ENCODE data around the gene ASCL3. TPM values are rescaled to one million over a fixed set of nuclear protein-coding genes. Genes with fewer than 3 reads are reported as not detected.

ASCL3 gene
- total RNA-seq, 1 donor from 2014 or later = not detected

GRCh38 chr11:8959546-8960166 is 16.8 kb upstream of the ASCL3 start:
- peak; percentile 51 for TF ChIP-seq CTCF (IDR thresholded peaks at IDR 0.05)
- Histone ChIP-seq H3K36me3 (peaks cover 27% of the 10 kb centered on the region), H3K4me3 (no peak overlapping the region), H3K27ac (peak overlapping the region; percentile 49), H3K27me3 (no peaks in the 10 kb centered on the region), H3K4me1 (peaks cover 37% of the 10 kb centered on the region), H3K9me3 (no peaks in the 10 kb centered on the region)
- DNase-seq (no peak), ATAC-seq (peak; percentile 64)
- intact Hi-C loops (cut with DNase I) = no loop called here

GRCh38 chr11:8956860-8957259 is 14.0 kb upstream of the ASCL3 start:
- peaks cover 22% of the 10 kb centered on the region for H3K4me1 ChIP-seq
- no peak overlapping the region for H3K27ac ChIP-seq
- intact Hi-C loops (cut with DNase I) = no loop called here
- H3K36me3 ChIP-seq = peaks cover 50% of the 10 kb centered on the region
- ATAC-seq (no peak), DNase-seq (no peak)
- no peaks in the 10 kb centered on the region for H3K9me3 ChIP-seq
- H3K27me3 ChIP-seq = no peaks in the 10 kb centered on the region
- H3K4me3 ChIP-seq = no peak overlapping the region
- TF ChIP-seq CTCF (IDR thresholded peaks at IDR 0.05) = no peak

GRCh38 chr11:8948886-8949285 is 6.1 kb upstream of the ASCL3 start:
- no peak overlapping the region for H3K27ac ChIP-seq
- no peak overlapping the region for H3K4me3 ChIP-seq
- intact Hi-C loops (cut with DNase I) = no loop called here
- ATAC-seq (no peak), DNase-seq (no peak)
- no peaks in the 10 kb centered on the region for H3K27me3 ChIP-seq
- no peak for TF ChIP-seq CTCF (IDR thresholded peaks at IDR 0.05)
- H3K9me3 ChIP-seq = no peaks in the 10 kb centered on the region
- peaks cover 68% of the 10 kb centered on the region for H3K36me3 ChIP-seq
- H3K4me1 ChIP-seq = no peaks in the 10 kb centered on the region

GRCh38 chr11:8947230-8947943 is 4.6 kb upstream of the ASCL3 start:
- Histone ChIP-seq H3K36me3 (peaks cover 54% of the 10 kb centered on the region), H3K4me3 (no peak overlapping the region), H3K9me3 (no peaks in the 10 kb centered on the region), H3K27ac (no peak overlapping the region), H3K4me1 (no peaks in the 10 kb centered on the region), H3K27me3 (no peaks in the 10 kb centered on the region)
- no peak for ATAC-seq
- no peak for TF ChIP-seq CTCF (IDR thresholded peaks at IDR 0.05)
- intact Hi-C loops (cut with DNase I) = no loop called here
- no peak for DNase-seq

GRCh38 chr11:8941341-8942103 is 1.3 kb downstream of the ASCL3 start:
- Histone ChIP-seq H3K4me1 (no peaks in the 10 kb centered on the region), H3K27me3 (no peaks in the 10 kb centered on the region), H3K9me3 (no peaks in the 10 kb centered on the region), H3K36me3 (peaks cover 3% of the 10 kb centered on the region), H3K4me3 (no peak overlapping the region), H3K27ac (no peak overlapping the region)
- ATAC-seq (no peak), DNase-seq (no peak)
- TF ChIP-seq CTCF (IDR thresholded peaks at IDR 0.05) = no peak
- intact Hi-C loops (cut with DNase I) = no loop called here

All from upper lobe of right lung (tissue), 1 donor.